Measurements from ENCODE around the gene XCR1.

DNA sequence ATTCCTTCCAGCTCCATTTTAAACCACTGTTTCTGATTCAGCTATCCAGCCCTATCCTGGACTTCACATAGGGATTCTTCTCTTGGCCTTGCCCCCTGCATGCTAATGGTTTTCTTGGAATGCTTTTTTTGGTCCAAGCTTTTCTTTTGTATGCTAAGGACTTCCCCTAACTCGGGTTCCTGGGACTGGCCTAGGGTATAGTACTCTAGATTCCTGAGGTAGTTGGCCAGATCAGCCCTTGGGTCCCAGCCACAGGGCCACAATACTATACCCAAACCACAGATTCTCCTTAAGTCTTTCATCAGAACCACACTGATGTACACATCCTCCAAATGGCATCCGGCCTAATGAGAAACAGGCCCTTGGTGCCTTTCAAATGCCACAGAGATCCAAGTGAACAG is 34.5 kb downstream of the XCR1 start:
- TF ChIP-seq POLR2A (IDR thresholded peaks at IDR 0.05): no peak
- TF ChIP-seq, protein P1, sequence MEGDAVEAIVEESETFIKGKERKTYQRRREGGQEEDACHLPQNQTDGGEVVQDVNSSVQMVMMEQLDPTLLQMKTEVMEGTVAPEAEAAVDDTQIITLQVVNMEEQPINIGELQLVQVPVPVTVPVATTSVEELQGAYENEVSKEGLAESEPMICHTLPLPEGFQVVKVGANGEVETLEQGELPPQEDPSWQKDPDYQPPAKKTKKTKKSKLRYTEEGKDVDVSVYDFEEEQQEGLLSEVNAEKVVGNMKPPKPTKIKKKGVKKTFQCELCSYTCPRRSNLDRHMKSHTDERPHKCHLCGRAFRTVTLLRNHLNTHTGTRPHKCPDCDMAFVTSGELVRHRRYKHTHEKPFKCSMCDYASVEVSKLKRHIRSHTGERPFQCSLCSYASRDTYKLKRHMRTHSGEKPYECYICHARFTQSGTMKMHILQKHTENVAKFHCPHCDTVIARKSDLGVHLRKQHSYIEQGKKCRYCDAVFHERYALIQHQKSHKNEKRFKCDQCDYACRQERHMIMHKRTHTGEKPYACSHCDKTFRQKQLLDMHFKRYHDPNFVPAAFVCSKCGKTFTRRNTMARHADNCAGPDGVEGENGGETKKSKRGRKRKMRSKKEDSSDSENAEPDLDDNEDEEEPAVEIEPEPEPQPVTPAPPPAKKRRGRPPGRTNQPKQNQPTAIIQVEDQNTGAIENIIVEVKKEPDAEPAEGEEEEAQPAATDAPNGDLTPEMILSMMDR (IDR thresholded peaks at IDR 0.05): no peak
